A204.1 (cell line): ENCODE data around the gene RRP7A.
"Not testable (repeated sequence)": the region's sequence is repeated elsewhere in the genome, so short reads cannot be mapped to it uniquely, and the experiment has no call there.

Experiments
- FAIRE-seq: peaks from 2 replicates; lab custom pipeline; 2012; peaks lifted over from hg19 to GRCh38; lab: Jason Lieb, UNC

Gene RRP7A

GRCh38 chr22:42536166-42536565, 16.6 kb upstream of the RRP7A start:
- FAIRE-seq: no peak

- not testable (repeated sequence) for FAIRE-seq
Measured at GRCh38 chr22:42535082-42535731, 15.6 kb upstream of the RRP7A start.

GRCh38 chr22:42533638-42533977, 14.0 kb upstream of the RRP7A start:
- FAIRE-seq: no peak

- not testable (repeated sequence) for FAIRE-seq
Measured at GRCh38 chr22:42531401-42532084, 11.9 kb upstream of the RRP7A start.

GRCh38 chr22:42529435-42529834, 9.8 kb upstream of the RRP7A start:
- not testable (repeated sequence) for FAIRE-seq

- FAIRE-seq: no peak
Measured at GRCh38 chr22:42528591-42529307, 9.2 kb upstream of the RRP7A start.

GRCh38 chr22:42522546-42522945, 3.0 kb upstream of the RRP7A start:
- FAIRE-seq: no peak

- no peak for FAIRE-seq
Measured at GRCh38 chr22:42521228-42521546, 1.6 kb upstream of the RRP7A start.

- FAIRE-seq: not testable (repeated sequence)
Measured at GRCh38 chr22:42518638-42519524, 715 bp downstream of the RRP7A start.

- FAIRE-seq: not testable (repeated sequence)
Measured at GRCh38 chr22:42517103-42517502, 2.5 kb downstream of the RRP7A start.

- FAIRE-seq: no peak
Measured at GRCh38 chr22:42515896-42516295, 3.7 kb downstream of the RRP7A start.

- not testable (repeated sequence) for FAIRE-seq
Measured at GRCh38 chr22:42515304-42515703, 4.3 kb downstream of the RRP7A start.

- not testable (repeated sequence) for FAIRE-seq
Measured at GRCh38 chr22:42514331-42514730, 5.3 kb downstream of the RRP7A start.

GRCh38 chr22:42512273-42512990, 7.2 kb downstream of the RRP7A start:
- FAIRE-seq: not testable (repeated sequence)

- FAIRE-seq: no peak
Measured at GRCh38 chr22:42511401-42511891, 8.2 kb downstream of the RRP7A start.

- no peak for FAIRE-seq
Measured at GRCh38 chr22:42509548-42509947, 10.0 kb downstream of the RRP7A start.

GRCh38 chr22:42508975-42509364, 10.6 kb downstream of the RRP7A start:
- FAIRE-seq: not testable (repeated sequence)

GRCh38 chr22:42508327-42508974, 11.1 kb downstream of the RRP7A start:
- FAIRE-seq: not testable (repeated sequence)

GRCh38 chr22:42500836-42501179, 18.8 kb downstream of the RRP7A start:
- FAIRE-seq: no peak

- no peak for FAIRE-seq
Measured at GRCh38 chr22:42500161-42500835, 19.3 kb downstream of the RRP7A start.

GRCh38 chr22:42499773-42500160, 19.8 kb downstream of the RRP7A start:
- FAIRE-seq: not testable (repeated sequence)
